ENCODE results near the gene PRIM2.
"Not testable (repeated sequence)": the region's sequence is repeated elsewhere in the genome, so short reads cannot be mapped to it uniquely, and the experiment has no call there.

- TF ChIP-seq CTCF (IDR thresholded peaks at IDR 0.05; ENCODE audit: insufficient read depth, low read length); SPI1 (IDR thresholded peaks at IDR 0.05; ENCODE audit: borderline replicate concordance, low read depth): not testable (repeated sequence)
Observed at GRCh38 chr6:57535121-57535520, 217.7 kb downstream of the PRIM2 start.
